Measurements from ENCODE around the gene STARD5.

The STARD5 gene

DNA sequence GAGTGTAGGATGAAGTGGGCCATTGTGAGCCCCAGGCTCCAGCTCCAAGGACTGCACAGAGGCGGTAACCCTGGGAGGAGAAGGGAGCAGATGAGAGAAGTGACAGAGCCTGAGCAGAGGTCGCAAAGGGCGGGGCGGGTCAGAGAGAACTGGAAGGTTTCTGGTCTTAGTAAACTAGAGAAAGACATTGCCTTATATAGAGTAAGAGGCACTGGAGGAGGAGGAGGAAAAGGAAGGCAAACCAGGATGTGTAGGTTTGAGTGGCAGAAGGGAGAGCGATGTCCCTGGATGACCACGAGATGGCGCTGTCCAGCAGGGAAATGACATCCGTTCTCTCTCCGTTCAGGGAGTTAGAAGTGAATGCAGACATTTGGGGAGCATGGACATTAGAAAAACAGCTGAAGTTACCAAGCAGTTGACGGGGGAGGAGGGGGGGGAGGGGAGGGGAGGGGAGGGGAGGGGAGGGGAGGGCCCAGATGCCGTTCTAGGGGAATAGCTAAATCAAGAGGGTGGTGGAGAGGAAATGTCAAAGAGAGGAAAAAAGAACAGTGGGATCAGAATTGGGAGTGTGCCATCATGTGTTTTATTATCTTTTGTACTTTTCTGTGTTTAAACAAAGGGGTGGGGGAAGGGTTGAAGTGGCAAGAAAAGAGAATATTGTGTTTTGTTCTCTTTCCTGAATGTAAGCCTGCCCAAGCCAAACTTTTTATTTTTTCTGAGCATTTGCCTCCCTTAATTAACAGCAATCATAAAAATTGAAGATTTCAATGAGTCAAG lies 48.8 kb downstream of the STARD5 start:
- peak; percentile 80 for DNase-seq (ENCODE audit: low spot score)

DNA sequence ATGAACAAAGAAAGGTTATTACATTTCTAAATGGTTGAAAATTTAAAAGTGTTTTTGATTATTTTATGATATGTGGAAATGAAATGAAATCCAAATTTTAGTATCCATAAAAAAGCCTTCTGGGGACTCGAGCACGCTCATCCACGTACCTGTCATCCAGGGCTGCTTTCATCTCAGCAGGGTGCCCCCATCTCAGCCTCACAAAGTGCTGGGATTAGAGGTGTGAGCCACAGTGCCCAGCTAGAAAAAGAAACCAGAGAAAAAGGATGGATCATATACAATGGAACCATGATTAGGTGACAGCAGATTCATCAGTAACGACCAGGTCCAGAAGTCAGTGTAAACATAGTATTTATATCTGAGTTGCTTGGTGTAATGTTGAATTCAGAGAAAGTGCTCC lies 49.7 kb downstream of the STARD5 start:
- no peak for DNase-seq (ENCODE audit: low spot score)

DNA sequence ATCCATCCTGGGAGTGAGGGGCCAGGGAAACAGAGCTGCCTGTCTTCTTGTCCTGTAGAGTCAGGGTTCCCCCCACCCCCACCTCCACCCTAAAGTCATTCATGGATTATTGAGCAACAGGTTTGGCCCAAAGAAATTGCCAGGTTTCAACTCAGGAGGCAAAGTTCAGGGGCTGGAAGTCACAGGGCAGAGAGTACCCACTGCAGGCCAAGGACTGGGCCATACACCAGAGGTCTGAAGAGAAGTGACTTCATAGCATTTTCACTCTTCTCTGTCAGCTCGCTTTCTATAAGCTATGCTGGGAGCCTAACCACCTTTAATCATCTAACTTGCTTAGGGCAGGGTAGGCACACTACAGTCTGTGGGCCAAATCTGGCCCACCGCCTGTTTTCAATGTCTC lies 50.1 kb downstream of the STARD5 start:
- DNase-seq (ENCODE audit: low spot score), result no peak

DNA sequence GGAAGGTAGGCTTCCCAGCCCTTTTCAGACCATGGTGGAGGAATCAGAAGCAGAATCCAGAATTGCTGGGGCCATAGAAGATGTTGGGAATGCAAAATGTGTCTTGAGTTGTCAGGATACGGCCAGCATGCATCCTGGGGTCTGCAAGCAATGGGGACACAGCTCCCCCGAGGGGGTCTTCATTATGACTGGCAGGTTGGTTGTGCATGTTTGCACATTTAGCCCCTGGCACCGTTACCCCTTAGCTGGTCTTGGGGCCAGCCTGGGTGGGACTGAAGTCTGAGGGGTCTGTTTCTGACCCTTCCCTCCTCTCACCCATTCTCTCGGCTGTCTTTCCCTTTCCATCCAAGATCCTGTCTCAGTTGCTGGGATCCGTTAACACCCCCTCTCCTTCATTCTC lies 50.7 kb downstream of the STARD5 start:
- DNase-seq (ENCODE audit: low spot score), result no peak

DNA sequence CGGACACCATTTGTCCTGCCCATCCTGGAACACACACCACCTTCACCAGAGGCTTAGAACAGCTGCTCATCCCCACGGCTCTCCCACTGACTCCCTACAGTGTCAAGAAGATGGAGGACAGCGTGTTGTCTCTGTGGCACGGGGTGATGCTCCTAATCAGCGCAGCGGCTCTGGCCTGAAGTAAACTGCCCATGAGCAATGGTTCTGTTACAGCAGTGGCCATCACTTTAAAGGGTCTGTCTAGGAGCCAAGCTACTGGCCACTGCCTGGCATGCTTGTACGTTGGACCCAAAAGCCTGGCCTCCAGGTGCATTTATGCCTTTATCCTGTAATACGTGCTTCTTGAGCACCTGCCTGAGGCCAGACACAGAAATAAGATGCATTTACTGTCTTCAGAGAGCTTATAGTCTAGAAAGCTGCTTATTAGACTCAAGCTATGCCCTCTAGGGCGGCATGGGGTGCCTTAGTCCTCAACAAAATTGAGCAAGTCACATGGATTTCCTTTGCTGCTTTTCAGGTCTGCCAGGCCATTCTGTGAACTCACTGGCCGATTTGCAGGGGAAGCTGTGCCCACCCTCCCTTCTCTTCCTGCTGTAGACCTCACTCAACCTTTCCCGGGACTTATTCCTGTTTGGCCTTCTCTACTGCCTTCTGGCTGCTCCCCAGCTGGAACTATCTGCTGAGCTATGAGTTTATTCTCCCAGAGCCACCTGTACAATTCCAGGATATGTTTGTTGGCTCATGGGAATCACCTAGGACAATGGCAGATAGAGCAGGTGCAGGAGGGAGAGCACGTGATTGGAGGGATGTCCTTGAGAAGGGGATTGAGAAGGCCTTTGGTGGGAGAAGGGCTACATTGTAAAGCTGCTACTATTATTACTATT lies 51.9 kb downstream of the STARD5 start:
- no peak for DNase-seq (ENCODE audit: low spot score)

DNA sequence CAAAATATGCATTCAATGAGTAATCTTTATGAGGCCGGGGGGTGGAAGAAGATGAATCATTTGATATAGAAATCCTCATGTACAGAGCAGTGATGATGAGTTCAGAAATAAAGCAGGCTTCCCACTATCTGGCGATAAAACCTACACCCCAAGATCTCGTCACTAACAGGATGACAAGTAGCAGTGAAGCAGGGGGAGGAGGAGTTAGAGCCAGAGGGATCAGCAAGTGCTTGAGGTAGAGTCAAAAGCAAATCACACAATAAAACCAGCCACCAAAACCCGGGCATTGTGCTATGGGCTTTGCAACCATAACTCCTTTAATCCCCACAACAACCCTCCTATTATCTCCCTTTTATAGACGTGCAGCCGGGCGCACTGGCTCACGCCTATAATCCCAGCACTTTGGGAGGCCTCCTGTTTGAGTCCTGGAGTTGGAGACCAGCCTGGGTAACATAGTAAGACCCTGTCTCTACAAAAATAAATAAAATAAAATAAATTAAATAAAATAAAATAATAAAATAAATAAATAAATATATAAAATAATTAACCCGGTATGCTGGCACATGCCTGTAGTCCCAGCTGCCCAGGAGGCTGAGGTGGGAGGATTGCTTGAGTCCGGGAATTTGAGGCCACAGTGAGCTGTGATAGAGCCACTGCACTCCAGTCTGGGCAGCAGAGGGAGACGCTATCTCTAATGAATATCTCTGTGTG lies 53.0 kb downstream of the STARD5 start:
- DNase-seq (ENCODE audit: low spot score), result no peak

DNA sequence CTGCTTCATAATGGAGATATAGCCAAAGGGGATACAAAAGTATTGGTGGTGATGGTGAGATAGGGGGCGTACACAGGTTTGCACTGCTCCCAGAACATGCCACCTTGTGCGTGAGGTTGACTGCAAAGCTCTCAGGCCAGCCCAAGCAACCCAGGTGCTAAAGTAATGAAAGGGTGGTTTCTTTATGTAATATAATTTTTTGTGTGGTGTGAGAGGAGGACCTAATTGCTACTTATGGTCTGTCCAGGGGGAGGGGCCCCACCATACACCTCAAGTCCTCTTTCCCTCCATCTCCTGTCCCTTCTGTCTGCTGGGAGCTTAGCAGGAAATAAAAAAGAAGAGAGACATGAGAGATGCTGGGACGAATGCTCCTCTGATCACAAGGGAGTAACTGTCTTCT lies 53.8 kb downstream of the STARD5 start:
- DNase-seq (ENCODE audit: low spot score), result no peak

DNA sequence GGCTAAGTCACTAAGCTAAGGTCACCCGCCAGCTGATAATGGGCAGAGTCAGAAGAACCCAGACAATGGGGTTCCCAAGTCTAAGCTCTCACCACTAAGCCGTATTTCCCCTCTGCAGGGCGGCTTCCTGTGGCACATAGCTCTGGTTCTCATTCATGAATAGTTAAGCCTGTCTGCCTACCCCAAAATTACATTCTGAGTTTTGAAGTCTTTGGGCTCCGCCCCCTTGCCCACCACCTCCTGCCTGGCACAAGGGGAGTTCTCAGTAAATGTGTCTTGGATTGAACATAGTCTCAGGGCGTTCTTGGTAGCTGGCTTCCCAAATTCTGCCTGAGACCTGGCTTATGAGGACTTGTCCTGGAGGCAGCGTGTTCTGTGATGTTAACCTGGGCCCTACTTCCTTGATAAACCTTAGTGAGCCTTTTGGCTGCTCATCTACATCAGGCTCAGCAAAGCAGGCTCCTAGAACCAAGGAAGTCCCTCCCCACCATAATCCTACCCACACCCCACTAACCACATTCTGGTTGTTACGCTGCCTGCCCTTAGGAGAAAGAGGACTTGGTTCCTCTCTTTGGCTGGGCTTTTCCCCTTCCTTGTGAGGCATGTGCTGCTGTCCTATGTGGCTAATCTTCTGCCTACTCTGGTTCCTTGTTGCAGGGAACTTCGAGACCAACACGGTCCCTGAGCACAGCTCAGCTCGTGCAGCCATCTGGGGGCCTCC lies 54.9 kb downstream of the STARD5 start:
- no peak for DNase-seq (ENCODE audit: low spot score)

DNA sequence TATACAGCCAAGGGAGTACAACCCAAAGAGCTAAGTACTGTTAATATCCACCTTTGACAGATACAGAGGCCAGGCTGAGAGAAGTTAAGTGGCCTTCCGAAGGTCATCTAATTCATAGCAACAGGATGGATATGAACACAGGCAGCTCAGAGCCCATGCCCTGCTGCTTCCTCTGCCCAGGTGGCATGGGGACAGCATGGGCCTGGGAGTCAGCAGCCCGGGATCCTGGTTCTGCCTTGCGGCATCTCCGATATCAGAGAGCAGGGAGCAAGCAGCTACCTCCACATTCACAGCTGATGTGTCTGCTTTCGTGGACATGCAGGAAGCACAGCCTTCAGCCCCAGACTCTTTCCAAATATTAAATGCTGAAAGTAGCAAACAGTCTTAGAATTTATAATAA lies 55.6 kb downstream of the STARD5 start:
- no peak for DNase-seq (ENCODE audit: low spot score)

DNA sequence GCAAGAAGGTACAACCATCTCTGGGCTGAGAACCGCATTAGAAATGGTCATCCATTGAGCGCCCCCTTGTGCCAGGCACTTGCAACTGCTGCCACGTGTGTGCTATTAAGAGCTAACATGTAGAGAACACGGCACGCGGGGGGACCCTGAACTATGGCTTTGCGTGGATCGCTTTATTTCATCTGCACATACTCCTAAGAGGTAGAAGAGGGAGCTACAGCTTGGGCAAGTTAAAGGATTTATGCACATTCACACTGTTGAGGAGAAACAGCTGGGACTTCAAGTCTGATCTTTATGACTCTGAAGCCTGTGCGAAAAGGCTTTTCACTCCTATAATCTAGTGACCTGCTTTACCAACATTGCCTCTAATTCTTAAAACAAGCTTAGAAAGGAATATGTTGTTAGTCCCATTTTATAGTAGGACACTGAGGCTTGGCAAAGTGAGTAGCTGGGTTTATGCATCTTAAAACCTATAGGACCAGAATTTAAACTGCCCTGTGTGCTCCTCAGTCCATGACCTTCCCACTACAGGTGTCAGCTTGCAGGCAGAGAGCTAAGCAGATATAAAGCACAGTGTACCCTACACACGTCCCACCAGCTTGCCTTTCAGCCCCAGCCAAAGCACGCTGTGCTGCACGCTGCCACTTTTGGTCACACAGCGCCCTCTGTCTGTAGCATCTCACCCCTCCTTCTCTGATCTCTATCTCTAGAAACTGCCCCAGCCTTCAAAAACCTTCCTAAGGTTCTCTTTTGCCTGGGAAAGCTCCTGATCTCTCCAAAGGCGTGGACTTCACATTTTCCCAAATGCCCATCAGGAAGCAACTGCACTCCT lies 57.8 kb downstream of the STARD5 start:
- peak; percentile 74 for DNase-seq (ENCODE audit: low spot score)

DNA sequence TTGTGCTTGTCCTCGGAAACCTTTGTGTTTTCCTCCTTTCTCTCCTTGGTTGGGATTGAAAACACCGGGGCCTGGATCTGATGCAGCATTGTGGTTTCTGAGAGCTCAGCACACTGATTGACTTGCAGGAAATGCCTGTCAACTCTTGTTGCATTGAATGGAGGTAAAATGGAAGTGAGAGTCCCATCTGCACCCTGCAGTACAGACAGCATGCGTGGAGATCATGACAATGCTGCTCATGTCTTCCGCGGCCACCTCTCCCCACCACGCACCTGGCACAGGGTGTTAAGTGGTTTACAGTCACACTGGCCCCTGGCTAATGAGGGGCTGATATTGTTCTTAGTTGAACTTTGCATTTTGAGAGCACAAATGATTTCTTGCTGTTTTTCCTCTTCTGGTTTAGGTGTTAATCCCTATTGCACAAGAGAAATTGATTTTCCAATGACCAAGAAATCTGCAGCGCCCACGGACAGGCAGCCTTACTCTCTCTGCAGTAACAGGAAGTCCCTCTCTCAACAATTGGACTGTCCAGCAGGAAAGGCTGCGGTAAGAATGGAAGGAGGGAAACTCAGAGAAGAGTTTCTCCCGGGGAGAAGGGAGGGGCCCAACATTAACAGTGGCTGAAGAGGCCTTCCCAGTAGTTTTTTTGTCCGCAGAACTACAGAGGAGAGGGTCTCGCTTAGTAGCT lies 58.5 kb downstream of the STARD5 start:
- no peak for DNase-seq (ENCODE audit: low spot score)

DNA sequence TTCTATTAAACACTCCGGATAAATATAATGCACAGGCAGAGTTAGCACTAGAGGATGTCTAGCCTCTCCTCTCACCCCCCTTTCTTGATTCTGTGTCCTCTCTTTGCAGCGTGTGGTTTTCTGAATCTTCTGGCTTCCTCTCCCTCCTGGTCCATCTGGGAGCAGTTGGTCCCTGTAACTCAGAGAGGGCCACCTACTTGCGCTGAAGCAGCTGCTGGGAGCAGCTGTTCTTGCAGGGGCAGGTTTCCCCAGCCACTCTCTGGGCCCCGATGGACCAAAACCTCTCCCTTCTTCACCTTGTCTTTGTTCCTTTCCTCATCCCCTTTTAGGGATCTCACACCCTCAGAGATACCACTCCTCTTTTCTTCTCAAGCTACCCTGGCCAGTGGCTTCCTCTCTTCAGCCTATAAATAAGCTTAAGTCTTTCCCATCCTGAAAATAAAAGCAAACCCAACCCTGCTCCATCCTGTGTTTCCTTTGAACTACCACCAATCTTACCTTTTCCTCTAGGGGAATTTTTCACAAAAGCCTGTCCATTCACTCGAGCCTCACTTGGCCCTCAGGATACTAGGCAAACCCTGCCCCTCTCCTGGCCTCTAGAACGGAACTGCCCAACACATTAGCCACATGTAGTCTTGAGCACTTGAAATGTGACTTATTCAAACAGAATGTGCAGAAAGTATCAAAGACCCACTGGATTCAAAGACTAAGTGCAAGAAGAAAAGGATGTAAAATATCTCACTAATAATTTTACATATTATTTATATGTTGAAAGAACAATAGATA lies 59.7 kb downstream of the STARD5 start:
- DNase-seq (ENCODE audit: low spot score), result no peak

DNA sequence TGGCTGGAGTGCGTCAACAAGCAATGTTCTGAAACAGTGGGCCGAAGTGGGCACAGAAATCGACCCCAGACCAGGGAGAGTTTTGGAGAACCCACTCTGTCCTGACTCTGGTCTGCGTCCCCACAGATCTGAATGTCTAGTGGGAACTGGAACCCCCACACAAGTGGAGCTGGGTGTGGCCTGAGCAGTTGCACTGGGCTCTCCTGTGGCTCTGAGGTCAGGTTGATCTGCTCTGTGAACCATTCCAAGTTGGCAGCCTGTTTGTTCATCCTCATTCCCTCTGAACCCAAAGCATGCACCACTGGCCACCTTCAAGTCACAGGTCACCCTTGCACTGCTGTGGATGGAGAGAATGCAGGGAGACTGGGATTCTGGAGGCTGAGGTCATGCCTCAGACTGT lies 60.5 kb downstream of the STARD5 start:
- no peak for DNase-seq (ENCODE audit: low spot score)

DNA sequence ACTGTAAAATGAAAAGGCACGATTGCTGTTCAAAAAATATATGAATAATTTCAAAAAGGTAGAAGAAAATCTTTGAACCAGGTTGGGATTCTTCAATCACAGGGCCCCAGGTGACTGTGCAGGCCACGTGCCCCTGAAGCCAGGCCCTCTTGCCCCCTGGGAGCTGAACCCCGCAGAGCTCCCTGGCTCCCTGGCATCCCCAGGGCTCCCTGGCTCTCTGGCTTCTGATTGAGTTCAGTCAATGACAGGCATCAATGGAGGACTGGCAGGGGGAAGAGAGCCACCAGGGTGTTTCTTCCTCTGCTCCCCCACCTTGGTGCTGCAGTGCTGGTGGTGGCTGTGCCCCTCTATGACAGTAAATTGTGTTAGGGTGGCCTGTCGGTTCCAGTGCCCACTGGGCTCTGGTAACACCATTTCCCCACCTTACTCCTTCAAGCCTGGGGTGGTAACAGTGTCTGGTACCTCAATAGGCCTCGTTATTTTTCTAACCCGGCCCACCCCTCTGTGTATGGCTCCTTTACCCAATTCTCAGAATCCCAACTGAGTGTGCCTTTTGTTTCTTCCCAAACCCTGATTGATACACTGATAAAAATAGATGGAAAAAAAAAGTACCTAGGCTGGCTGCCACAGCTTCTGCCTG lies 62.6 kb downstream of the STARD5 start:
- DNase-seq (ENCODE audit: low spot score), result no peak

DNA sequence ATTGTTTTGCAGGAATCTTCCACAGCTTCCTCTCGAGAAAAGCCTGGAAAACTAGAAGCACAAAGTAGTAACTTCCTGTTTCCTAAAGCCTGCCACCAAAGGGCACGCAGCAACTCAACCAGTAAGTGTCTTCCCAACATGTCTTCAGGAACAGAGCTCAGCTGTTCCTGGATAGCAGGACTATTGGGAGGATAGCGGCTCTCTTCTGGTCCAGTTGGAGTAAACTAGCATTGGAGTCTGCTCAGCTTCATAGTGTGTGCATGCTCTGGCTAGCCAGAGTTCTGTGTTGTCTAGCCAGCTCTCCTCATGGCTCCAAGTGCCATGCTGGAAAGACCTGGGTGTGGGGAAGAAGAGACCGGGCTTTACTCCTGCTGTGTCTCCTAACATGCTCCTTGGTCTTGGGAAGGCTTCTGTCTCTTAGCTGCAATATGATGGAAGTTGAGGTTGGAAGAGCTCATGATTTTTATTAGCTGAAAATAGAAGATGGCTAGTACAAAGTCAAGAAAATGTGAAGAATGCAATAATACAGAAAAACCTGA lies 64.1 kb downstream of the STARD5 start:
- DNase-seq (ENCODE audit: low spot score), result no peak
